Ureter (tissue), 1 donor: ENCODE measurements around the gene FOXN1. TPM values are rescaled to one million over a fixed set of nuclear protein-coding genes. Genes with fewer than 3 reads are reported as not detected.

Experiments
- DNase-seq: peaks from one replicate; pipeline ENCODE4 v3.0.0-alpha.2; 2020; ENCODE audit warnings: low spot score
- total RNA-seq: library from RNA; stranded (reverse); gene quantifications from one replicate; pipeline ENCODE4 v1.2.4, GENCODE V29; 2023
- donor health status: DM: yes; HTN: yes; CAD: no.

FOXN1 gene
- total RNA-seq, 1 donor from 2014 or later, result 1.5 TPM

GRCh38 chr17:28477928-28478327 is 28.2 kb upstream of the FOXN1 start:
- DNase-seq, result no peak

- DNase-seq, result no peak
Observed at GRCh38 chr17:28478712-28479615, 27.2 kb upstream of the FOXN1 start.

GRCh38 chr17:28480278-28480677 is 25.9 kb upstream of the FOXN1 start:
- DNase-seq, result no peak

GRCh38 chr17:28480799-28481571 is 25.2 kb upstream of the FOXN1 start:
- no peak for DNase-seq

- DNase-seq, result no peak
Observed at GRCh38 chr17:28482551-28483199, 23.5 kb upstream of the FOXN1 start.

- DNase-seq, result no peak
Observed at GRCh38 chr17:28484296-28484695, 21.9 kb upstream of the FOXN1 start.

- no peak for DNase-seq
Observed at GRCh38 chr17:28485049-28485448, 21.1 kb upstream of the FOXN1 start.

- DNase-seq, result no peak
Observed at GRCh38 chr17:28487881-28488532, 18.1 kb upstream of the FOXN1 start.

GRCh38 chr17:28488533-28489276 is 17.4 kb upstream of the FOXN1 start:
- DNase-seq, result no peak

- DNase-seq, result no peak
Observed at GRCh38 chr17:28491286-28491685, 14.9 kb upstream of the FOXN1 start.

- no peak for DNase-seq
Observed at GRCh38 chr17:28491860-28492259, 14.3 kb upstream of the FOXN1 start.

- DNase-seq, result no peak
Observed at GRCh38 chr17:28492352-28493310, 13.5 kb upstream of the FOXN1 start.

- no peak for DNase-seq
Observed at GRCh38 chr17:28493460-28493859, 12.7 kb upstream of the FOXN1 start.

- peak; percentile 86 for DNase-seq
Observed at GRCh38 chr17:28494445-28495188, 11.5 kb upstream of the FOXN1 start.

GRCh38 chr17:28495635-28496034 is 10.5 kb upstream of the FOXN1 start:
- no peak for DNase-seq

- no peak for DNase-seq
Observed at GRCh38 chr17:28497931-28498330, 8.2 kb upstream of the FOXN1 start.

GRCh38 chr17:28498652-28499363 is 7.3 kb upstream of the FOXN1 start:
- DNase-seq, result no peak

- no peak for DNase-seq
Observed at GRCh38 chr17:28499364-28499664, 6.8 kb upstream of the FOXN1 start.
